NCI-H187 treated with DMSO at 0.1 percent for 48 hours (cell line): Measurements from ENCODE around the gene TBC1D21.

Experiments
- DNase-seq: peaks from one replicate; lab custom pipeline; 2025; lab: John Stamatoyannopoulos, UW

Gene TBC1D21

GRCh38 chr15:73858062-73858461, 15.3 kb upstream of the TBC1D21 start:
- no peak for DNase-seq

GRCh38 chr15:73862276-73862675, 11.1 kb upstream of the TBC1D21 start:
- DNase-seq: no peak

- no peak for DNase-seq
Measured at GRCh38 chr15:73865379-73865778, 8.0 kb upstream of the TBC1D21 start.

- DNase-seq: no peak
Measured at GRCh38 chr15:73865904-73866303, 7.5 kb upstream of the TBC1D21 start.

GRCh38 chr15:73866481-73866880, 6.9 kb upstream of the TBC1D21 start:
- DNase-seq: no peak

- no peak for DNase-seq
Measured at GRCh38 chr15:73866881-73867410, 6.4 kb upstream of the TBC1D21 start.

- DNase-seq: no peak
Measured at GRCh38 chr15:73867426-73867825, 5.9 kb upstream of the TBC1D21 start.

GRCh38 chr15:73867956-73868355, 5.4 kb upstream of the TBC1D21 start:
- DNase-seq: no peak

GRCh38 chr15:73869216-73869995, 4.0 kb upstream of the TBC1D21 start:
- DNase-seq: no peak

- no peak for DNase-seq
Measured at GRCh38 chr15:73870700-73871408, 2.5 kb upstream of the TBC1D21 start.

- no peak for DNase-seq
Measured at GRCh38 chr15:73872346-73872745, 1.0 kb upstream of the TBC1D21 start.

GRCh38 chr15:73873889-73874511, 636 bp downstream of the TBC1D21 start:
- peak; percentile 31 for DNase-seq

GRCh38 chr15:73879426-73879825, 6.1 kb downstream of the TBC1D21 start:
- no peak for DNase-seq

GRCh38 chr15:73881579-73882320, 8.4 kb downstream of the TBC1D21 start:
- DNase-seq: no peak

- DNase-seq: no peak
Measured at GRCh38 chr15:73882761-73883419, 9.5 kb downstream of the TBC1D21 start.

GRCh38 chr15:73884159-73884558, 10.8 kb downstream of the TBC1D21 start:
- DNase-seq: no peak

GRCh38 chr15:73885954-73886700, 12.8 kb downstream of the TBC1D21 start:
- no peak for DNase-seq

- no peak for DNase-seq
Measured at GRCh38 chr15:73886717-73887345, 13.5 kb downstream of the TBC1D21 start.

GRCh38 chr15:73887481-73887880, 14.1 kb downstream of the TBC1D21 start:
- no peak for DNase-seq
